Measurements from ENCODE around the gene DCAF8.

DCAF8 gene

GRCh38 chr1:160168016-160168415 lies 94.3 kb downstream of the DCAF8 start:
- no peak for DNase-seq

DNA sequence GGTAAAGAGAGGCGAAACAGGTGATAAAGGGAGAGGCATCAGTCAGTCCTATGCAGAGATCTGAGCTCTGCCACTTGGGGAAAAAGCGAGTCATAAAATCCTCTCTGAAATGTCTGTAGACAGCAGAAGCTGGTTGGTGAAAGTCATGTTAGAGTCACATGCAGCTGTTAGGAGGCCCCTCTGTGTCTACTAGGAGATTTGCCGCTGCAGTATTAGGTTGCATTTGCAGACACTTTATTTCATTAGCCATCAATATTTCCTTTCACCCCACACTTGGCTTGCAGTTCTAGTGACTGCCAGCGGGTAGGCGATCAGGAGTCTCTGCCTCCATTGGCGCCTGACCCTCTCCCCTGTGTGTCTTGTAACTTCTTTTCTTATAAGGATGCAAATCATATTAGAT lies 94.8 kb downstream of the DCAF8 start:
- no peak for DNase-seq

- no peak for DNase-seq
Measured at GRCh38 chr1:160167056-160167455, 95.3 kb downstream of the DCAF8 start.

DNA sequence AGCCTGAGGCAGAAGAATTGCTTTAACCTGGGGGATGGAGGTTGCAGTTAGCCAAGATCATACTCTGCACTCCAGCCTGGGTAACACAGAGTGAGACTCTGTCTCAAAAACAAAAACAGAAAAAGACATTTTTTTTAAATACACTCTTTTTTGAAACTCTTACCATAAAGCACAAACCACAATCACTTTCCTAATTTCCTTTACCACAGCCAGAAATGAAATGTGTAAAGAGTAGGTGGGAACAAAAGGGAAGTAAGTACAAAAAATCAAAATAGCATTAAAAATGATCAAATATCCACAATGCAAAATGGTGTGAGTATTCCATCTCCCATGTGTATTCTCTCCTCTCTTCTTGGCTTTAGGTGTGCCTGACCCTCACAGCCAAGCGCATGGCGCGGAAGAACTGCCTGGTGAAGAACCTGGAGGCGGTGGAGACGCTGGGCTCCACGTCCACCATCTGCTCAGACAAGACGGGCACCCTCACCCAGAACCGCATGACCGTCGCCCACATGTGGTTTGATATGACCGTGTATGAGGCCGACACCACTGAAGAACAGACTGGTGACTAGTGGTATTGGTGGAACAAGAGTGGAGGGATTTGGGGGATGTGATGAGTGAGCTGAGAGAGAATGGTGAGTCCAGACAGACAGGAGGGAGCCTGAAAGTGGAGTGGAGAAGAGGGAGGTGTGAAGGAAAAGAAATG lies 96.0 kb downstream of the DCAF8 start:
- no peak for DNase-seq

Measured in CD4-positive, alpha-beta T cell treated with Interleukin-17A for 4 hours (primary cell).